ENCODE measurements around the gene PPP1R7.

GRCh38 chr2:241136191-241136590 is 14.1 kb upstream of the PPP1R7 start:
- TF ChIP-seq CTCF (IDR thresholded peaks at IDR 0.05) (no peak), POLR2A (IDR thresholded peaks at IDR 0.05) (no peak), POLR2AphosphoS5 (IDR thresholded peaks at IDR 0.05) (no peak), EP300 (IDR thresholded peaks at IDR 0.05) (no peak)
